GM12878 (cell line): ENCODE measurements around the gene TLE2. TPM values are rescaled to one million over a fixed set of nuclear protein-coding genes. Genes with fewer than 3 reads are reported as not detected.

Experiments used
- ATAC-seq: fragments of 200-7000 bp; cut with Tn5 transposase; 3 replicates; pipeline ENCODE4 v1.9.1; 2020; ENCODE audit warnings: mild to moderate bottlenecking, moderate library complexity
- BruUV-seq: library from RNA; stranded (reverse); fragments of 400-500 nt; replicated peaks from 2 replicates; lab custom pipeline; 2021; lab: Mats Ljungman, UMichigan
- CTCF ChIA-PET: fragments of 300-600 bp; sonication (Branson Sonifier 250); formaldehyde crosslinking; extraction: SDS; loops from one replicate; lab custom pipeline; 2021; ENCODE audit warnings: inconsistent platforms; lab: Yijun Ruan, JAX
- POLR2A ChIA-PET: fragments of 350-600 bp; formaldehyde crosslinking; extraction: SDS; loops from one replicate; lab custom pipeline; 2021; ENCODE audit warnings: inconsistent platforms; lab: Charles Lee
- RAD21 ChIA-PET: fragments of 300-600 bp; sonication (Branson Sonifier 250); formaldehyde crosslinking; loops from one replicate; lab custom pipeline; 2023; ENCODE audit warnings: antibody characterized with exemption; ENCODE audit not compliant: unreplicated experiment; lab: Charles Lee
- SMC1A ChIA-PET: fragments of 300-600 bp; sonication (Branson Sonifier 250); formaldehyde crosslinking; loops from one replicate; lab custom pipeline; 2023; ENCODE audit not compliant: unreplicated experiment, uncharacterized antibody; lab: Charles Lee
- DNase-seq: peaks from one replicate; pipeline ENCODE4 v3.0.0-alpha.2; 2011; ENCODE audit warnings: low read depth, low spot score
- FAIRE-seq: peaks from 3 replicates; lab custom pipeline; 2011; peaks lifted over from hg19 to GRCh38; lab: Jason Lieb, UNC
- H2AFZ ChIP-seq: 2 replicates; pipeline ENCODE4 v1.6.0; 2011; ENCODE audit warnings: low read depth, low read length, control low read depth; ENCODE audit not compliant: control insufficient read depth
- H3K27ac ChIP-seq: 2 replicates; pipeline ENCODE4 v1.5.1; 2011; ENCODE audit warnings: control low read depth; ENCODE audit not compliant: control insufficient read depth, insufficient read depth
- H3K27me3 ChIP-seq, 2 experiments: replicated peaks in 1 of 2; 2 replicates each; pipeline versions ENCODE4 v1.6.0 to v1.6.1; 2011; ENCODE audit warnings: low read length in 1 of 2; ENCODE audit not compliant: control insufficient read depth in 2 of 2, insufficient read depth in 2 of 2
- H3K36me3 ChIP-seq, 2 experiments: 2 replicates each; pipeline ENCODE4 v1.5.1; 2011; ENCODE audit warnings: low read length in 1 of 2; ENCODE audit not compliant: control insufficient read depth in 2 of 2, insufficient read depth in 2 of 2
- H3K4me1 ChIP-seq: 2 replicates; pipeline ENCODE4 v1.6.1; 2011; ENCODE audit warnings: mild to moderate bottlenecking, low read length, moderate library complexity, mixed read lengths; ENCODE audit not compliant: control insufficient read depth, insufficient read depth
- H3K4me2 ChIP-seq: 2 replicates; pipeline ENCODE4 v1.6.0; 2011; ENCODE audit warnings: control low read depth; ENCODE audit not compliant: control insufficient read depth, insufficient read depth
- H3K4me3 ChIP-seq: fragments of 200-600 bp; sonication (generic); 2 replicates; pipeline ENCODE4 v1.5.1; 2016
- H3K79me2 ChIP-seq: 2 replicates; pipeline ENCODE4 v1.6.0; 2011; ENCODE audit warnings: low read length; ENCODE audit not compliant: control insufficient read depth, insufficient read depth
- H3K9ac ChIP-seq: 2 replicates; pipeline ENCODE4 v1.8.0; 2011; ENCODE audit warnings: low read length, control low read depth, mixed read lengths; ENCODE audit not compliant: control insufficient read depth, insufficient read depth
- H3K9me3 ChIP-seq: replicated peaks from 3 replicates; pipeline ENCODE4 v1.5.1; 2011; ENCODE audit warnings: mild to moderate bottlenecking, low read length; ENCODE audit not compliant: control insufficient read depth, insufficient read depth
- H4K20me1 ChIP-seq: 2 replicates; pipeline ENCODE4 v1.6.0; 2011; ENCODE audit not compliant: control insufficient read depth, insufficient read depth
- BCL11A ChIP-seq: IDR thresholded peaks from 2 replicates; pipeline ENCODE4 v1.6.1; 2011; ENCODE audit warnings: low read depth, low read length
- BRCA1 ChIP-seq: IDR thresholded peaks from 2 replicates; pipeline ENCODE4 v1.6.1; 2011; ENCODE audit warnings: low read depth, low read length, improper control_type of control experiment
- CREM ChIP-seq: IDR thresholded peaks from 2 replicates; pipeline ENCODE4 v1.6.1; 2014; ENCODE audit warnings: antibody characterized with exemption, low read depth
- EED ChIP-seq: sonication (generic); IDR thresholded peaks from 2 replicates; pipeline ENCODE4 v1.6.1; 2016; ENCODE audit warnings: antibody characterized with exemption, low read depth
- HDAC2 ChIP-seq: fragments of 200-600 bp; sonication (generic); IDR thresholded peaks from 2 replicates; pipeline ENCODE4 v1.6.1; 2017
- NR2F1 ChIP-seq: fragments of 450-650 bp; conservative IDR thresholded peaks from 2 replicates; pipeline ENCODE4 v1.6.1; 2017; ENCODE audit warnings: mild to moderate bottlenecking
- SIX5 ChIP-seq: IDR thresholded peaks from 2 replicates; pipeline ENCODE4 v1.6.1; 2011; ENCODE audit warnings: mild to moderate bottlenecking, low read depth, low read length, moderate library complexity; ENCODE audit not compliant: severe bottlenecking
- STAT3 ChIP-seq: IDR thresholded peaks from 2 replicates; pipeline ENCODE4 v1.6.1; 2011; ENCODE audit warnings: low read depth, low read length, improper control_type of control experiment
- WGBS: methylation state at CpG from one replicate; pipeline ENCODE4 v1.1.6; 2016; ENCODE audit warnings: low lambda C conversion rate; ENCODE audit not compliant: insufficient replicate concordance, insufficient coverage; ENCODE audit errors: missing lambda C conversion rate; 5-methylcytosine and 5-hydroxymethylcytosine counted together
- in situ Hi-C: fragments of 300-500 bp; cut with MboI; formaldehyde crosslinking; loops from 9 replicates; pipeline ENCODE4 v1.14.3; 2018; ENCODE audit warnings: mixed read lengths
- intact Hi-C: fragments of 100-400 bp; cut with micrococcal nuclease; formaldehyde crosslinking; loops from one replicate; pipeline ENCODE4 v1.14.2; 2022; ENCODE audit not compliant: unreplicated experiment
- polyA plus RNA-seq, 11 experiments: library from polyadenylated mRNA; depleted of rRNA in 4 of 11; unstranded in 6 of 11; stranded (reverse) in 5 of 11; fragments of >200 nt; fragmentation: Nextera tagmentation in 4 of 11; fragmentation: Illumina TruSeq in 1 of 11; extraction: Ambion mirVana in 4 of 11; extraction: Trizol in 1 of 11; gene quantifications; 1 replicate in 1 of 11; 2 replicates in 10 of 11; pipeline versions ENCODE4 v1.2.1 to v1.2.3, GENCODE V29; 2011 to 2016; ENCODE audit warnings: inconsistent platforms in 2 of 11, missing spikeins in 2 of 11, low read depth in 1 of 11
- total RNA-seq, 4 experiments: library from RNA; depleted of rRNA in 3 of 4; stranded (reverse); fragments of >200 nt in 3 of 4; fragmentation: Illumina TruSeq in 1 of 4; extraction: Trizol in 1 of 4; gene quantifications; 2 replicates each; pipeline versions ENCODE4 v1.2.1 to v1.2.3, GENCODE V29; 2013 to 2021
- TF ChIP-seq, protein P1 (sequence below): IDR thresholded peaks from 2 replicates; pipeline ENCODE4 v1.6.1; 2011; ENCODE audit warnings: mild to moderate bottlenecking, low read depth, low read length, moderate library complexity; ENCODE audit not compliant: insufficient replicate concordance
- TF ChIP-seq, protein P2 (sequence below): IDR thresholded peaks from 2 replicates; pipeline ENCODE4 v1.6.1; 2012; ENCODE audit warnings: low read depth, low read length, improper control_type of control experiment
- TF ChIP-seq, protein P3 (sequence below): fragments of 150-350 bp; IDR thresholded peaks from 2 replicates; pipeline ENCODE4 v1.6.1; 2016; ENCODE audit warnings: low read depth, low read length
- TF ChIP-seq, protein P4 (sequence below): fragments of 450-650 bp; IDR thresholded peaks from 2 replicates; pipeline ENCODE4 v1.6.1; 2017; ENCODE audit warnings: mild to moderate bottlenecking, moderate library complexity

Gene TLE2
- total and polyA plus RNA-seq, 10 of the 15 experiments (the other 5 are each of a cell fraction or from before 2014, with no cell fraction given): 0.05 to 0.21 (median 0.11) TPM; not detected in 5

DNA sequence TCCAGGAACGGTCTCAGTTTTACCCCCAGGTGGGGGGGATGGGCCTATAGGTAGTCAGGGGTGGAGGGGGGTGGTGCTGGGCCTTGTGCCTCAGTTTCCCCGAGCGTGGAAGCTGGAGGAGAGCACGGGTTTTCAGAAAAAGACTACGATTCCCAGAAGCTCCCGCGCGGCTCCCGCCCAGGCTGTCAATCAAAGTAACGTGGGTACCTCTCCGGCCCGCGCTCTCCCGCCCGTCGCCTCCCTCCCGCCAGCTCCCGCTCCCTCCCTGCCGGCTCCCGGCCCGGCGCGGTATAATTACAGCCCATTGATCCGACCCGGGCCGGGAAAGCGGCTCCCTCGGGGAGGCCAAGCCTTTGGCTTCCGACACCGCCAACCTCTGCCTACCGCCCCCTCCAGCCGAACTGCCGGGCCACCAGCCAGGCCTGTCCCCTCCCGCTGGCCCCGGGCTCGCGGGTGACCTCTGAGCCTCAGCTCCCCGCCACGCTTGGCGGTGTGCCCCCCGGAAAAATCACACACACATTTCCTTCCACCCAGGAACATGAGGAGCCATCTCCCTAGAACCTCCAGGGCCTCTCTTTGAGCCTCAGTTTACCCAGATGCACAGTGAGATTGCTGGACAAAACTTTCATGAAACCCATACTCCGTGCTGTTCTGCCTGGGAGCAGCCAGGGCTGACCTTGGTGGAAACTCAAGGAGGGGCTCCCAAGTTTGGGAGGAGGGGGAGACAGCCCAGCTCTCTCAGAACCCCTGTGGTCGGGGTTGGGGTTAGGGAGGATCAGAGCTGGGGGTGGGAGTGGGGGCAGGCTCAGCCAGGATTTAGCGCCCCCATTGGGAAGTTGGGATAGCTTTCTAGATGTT is 7.3 kb upstream of the TLE2 start:
- DNase-seq (peak; percentile 40), ATAC-seq (peak; percentile 79), FAIRE-seq (no peak)
- no peaks in the 10 kb centered on the region for H3K36me3 ChIP-seq
- H3K27me3 ChIP-seq: no peaks in the 10 kb centered on the region; a peak in 1 of 4 replicates
- peaks cover 16% of the 10 kb centered on the region for H3K4me1 ChIP-seq
- peak overlapping the region; percentile 90 for H3K4me3 ChIP-seq
- H3K79me2 ChIP-seq: no peaks in the 10 kb centered on the region
- no peaks in the 10 kb centered on the region for H4K20me1 ChIP-seq
- intact Hi-C loops: no loop called here
- peak overlapping the region; percentile 96 for H3K4me2 ChIP-seq
- ChIA-PET POLR2A (interaction anchor here (0.5 to 2.6 kb wide), 14 partner anchors 12 to 1901 kb away, joined by 3 to 13 read pairs (median 5); partner anchors contain the start of genes GNA15, MRPL54 and TLE6), SMC1A (interaction anchor here (0.6 to 2.3 kb wide), 8 partner anchors 24 to 465 kb away, joined by 3 to 12 read pairs (median 4); partner anchors contain the start of genes SGTA and TLE6), RAD21 (interaction anchor here (0.6 to 2.5 kb wide), 15 partner anchors 17 to 726 kb away, joined by 3 to 15 read pairs (median 4); partner anchors contain the start of genes LMNB2, MRPL54, TLE5 and TLE6), CTCF (interaction anchor here (0.7 to 3.4 kb wide), 18 partner anchors 13 to 1755 kb away, joined by 3 to 18 read pairs (median 4); partner anchors contain the start of genes FEM1A and TLE6)
- in situ Hi-C loops: no loop called here
- under 1% methylated on average over 39 of the region's 44 CpGs for WGBS
- BruUV-seq: no TSS peak
- peak overlapping the region; percentile 71 for H3K27ac ChIP-seq
- peak overlapping the region; percentile 94 for H3K9ac ChIP-seq
- peak overlapping the region; percentile 87 for H2AFZ ChIP-seq
- H3K9me3 ChIP-seq: no peaks in the 10 kb centered on the region
- TF ChIP-seq SIX5 (peak; percentile 82), STAT3 (no peak), CREM (0 out of 2 replicates have a peak, but pooled peaks have one; percentile 30), EED (no peak), BRCA1 (no peak), NR2F1 (peak; percentile 78), BCL11A (no peak), HDAC2 (0 out of 2 replicates have a peak, but pooled peaks have one; percentile 90)
- TF ChIP-seq, protein P1, sequence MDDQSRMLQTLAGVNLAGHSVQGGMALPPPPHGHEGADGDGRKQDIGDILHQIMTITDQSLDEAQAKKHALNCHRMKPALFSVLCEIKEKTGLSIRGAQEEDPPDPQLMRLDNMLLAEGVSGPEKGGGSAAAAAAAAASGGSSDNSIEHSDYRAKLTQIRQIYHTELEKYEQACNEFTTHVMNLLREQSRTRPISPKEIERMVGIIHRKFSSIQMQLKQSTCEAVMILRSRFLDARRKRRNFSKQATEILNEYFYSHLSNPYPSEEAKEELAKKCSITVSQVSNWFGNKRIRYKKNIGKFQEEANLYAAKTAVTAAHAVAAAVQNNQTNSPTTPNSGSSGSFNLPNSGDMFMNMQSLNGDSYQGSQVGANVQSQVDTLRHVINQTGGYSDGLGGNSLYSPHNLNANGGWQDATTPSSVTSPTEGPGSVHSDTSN: peak; percentile 96
- TF ChIP-seq, protein P2, sequence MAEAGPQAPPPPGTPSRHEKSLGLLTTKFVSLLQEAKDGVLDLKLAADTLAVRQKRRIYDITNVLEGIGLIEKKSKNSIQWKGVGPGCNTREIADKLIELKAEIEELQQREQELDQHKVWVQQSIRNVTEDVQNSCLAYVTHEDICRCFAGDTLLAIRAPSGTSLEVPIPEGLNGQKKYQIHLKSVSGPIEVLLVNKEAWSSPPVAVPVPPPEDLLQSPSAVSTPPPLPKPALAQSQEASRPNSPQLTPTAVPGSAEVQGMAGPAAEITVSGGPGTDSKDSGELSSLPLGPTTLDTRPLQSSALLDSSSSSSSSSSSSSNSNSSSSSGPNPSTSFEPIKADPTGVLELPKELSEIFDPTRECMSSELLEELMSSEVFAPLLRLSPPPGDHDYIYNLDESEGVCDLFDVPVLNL: peak; percentile 50
- TF ChIP-seq, protein P3, sequence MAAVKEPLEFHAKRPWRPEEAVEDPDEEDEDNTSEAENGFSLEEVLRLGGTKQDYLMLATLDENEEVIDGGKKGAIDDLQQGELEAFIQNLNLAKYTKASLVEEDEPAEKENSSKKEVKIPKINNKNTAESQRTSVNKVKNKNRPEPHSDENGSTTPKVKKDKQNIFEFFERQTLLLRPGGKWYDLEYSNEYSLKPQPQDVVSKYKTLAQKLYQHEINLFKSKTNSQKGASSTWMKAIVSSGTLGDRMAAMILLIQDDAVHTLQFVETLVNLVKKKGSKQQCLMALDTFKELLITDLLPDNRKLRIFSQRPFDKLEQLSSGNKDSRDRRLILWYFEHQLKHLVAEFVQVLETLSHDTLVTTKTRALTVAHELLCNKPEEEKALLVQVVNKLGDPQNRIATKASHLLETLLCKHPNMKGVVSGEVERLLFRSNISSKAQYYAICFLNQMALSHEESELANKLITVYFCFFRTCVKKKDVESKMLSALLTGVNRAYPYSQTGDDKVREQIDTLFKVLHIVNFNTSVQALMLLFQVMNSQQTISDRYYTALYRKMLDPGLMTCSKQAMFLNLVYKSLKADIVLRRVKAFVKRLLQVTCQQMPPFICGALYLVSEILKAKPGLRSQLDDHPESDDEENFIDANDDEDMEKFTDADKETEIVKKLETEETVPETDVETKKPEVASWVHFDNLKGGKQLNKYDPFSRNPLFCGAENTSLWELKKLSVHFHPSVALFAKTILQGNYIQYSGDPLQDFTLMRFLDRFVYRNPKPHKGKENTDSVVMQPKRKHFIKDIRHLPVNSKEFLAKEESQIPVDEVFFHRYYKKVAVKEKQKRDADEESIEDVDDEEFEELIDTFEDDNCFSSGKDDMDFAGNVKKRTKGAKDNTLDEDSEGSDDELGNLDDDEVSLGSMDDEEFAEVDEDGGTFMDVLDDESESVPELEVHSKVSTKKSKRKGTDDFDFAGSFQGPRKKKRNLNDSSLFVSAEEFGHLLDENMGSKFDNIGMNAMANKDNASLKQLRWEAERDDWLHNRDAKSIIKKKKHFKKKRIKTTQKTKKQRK: no peak
- TF ChIP-seq, protein P4, sequence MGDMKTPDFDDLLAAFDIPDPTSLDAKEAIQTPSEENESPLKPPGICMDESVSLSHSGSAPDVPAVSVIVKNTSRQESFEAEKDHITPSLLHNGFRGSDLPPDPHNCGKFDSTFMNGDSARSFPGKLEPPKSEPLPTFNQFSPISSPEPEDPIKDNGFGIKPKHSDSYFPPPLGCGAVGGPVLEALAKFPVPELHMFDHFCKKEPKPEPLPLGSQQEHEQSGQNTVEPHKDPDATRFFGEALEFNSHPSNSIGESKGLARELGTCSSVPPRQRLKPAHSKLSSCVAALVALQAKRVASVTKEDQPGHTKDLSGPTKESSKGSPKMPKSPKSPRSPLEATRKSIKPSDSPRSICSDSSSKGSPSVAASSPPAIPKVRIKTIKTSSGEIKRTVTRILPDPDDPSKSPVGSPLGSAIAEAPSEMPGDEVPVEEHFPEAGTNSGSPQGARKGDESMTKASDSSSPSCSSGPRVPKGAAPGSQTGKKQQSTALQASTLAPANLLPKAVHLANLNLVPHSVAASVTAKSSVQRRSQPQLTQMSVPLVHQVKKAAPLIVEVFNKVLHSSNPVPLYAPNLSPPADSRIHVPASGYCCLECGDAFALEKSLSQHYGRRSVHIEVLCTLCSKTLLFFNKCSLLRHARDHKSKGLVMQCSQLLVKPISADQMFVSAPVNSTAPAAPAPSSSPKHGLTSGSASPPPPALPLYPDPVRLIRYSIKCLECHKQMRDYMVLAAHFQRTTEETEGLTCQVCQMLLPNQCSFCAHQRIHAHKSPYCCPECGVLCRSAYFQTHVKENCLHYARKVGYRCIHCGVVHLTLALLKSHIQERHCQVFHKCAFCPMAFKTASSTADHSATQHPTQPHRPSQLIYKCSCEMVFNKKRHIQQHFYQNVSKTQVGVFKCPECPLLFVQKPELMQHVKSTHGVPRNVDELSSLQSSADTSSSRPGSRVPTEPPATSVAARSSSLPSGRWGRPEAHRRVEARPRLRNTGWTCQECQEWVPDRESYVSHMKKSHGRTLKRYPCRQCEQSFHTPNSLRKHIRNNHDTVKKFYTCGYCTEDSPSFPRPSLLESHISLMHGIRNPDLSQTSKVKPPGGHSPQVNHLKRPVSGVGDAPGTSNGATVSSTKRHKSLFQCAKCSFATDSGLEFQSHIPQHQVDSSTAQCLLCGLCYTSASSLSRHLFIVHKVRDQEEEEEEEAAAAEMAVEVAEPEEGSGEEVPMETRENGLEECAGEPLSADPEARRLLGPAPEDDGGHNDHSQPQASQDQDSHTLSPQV: no peak
